ENCODE measurements around the gene SZT2. TPM values are rescaled to one million over a fixed set of nuclear protein-coding genes. Genes with fewer than 3 reads are reported as not detected.
A peak's percentile ranks its signal among the peaks of the same experiment; 100 is the strongest.

The SZT2 gene
- total and polyA plus RNA-seq, 7 experiments from 2014 or later: 4.4 to 153 (median 114) TPM

DNA sequence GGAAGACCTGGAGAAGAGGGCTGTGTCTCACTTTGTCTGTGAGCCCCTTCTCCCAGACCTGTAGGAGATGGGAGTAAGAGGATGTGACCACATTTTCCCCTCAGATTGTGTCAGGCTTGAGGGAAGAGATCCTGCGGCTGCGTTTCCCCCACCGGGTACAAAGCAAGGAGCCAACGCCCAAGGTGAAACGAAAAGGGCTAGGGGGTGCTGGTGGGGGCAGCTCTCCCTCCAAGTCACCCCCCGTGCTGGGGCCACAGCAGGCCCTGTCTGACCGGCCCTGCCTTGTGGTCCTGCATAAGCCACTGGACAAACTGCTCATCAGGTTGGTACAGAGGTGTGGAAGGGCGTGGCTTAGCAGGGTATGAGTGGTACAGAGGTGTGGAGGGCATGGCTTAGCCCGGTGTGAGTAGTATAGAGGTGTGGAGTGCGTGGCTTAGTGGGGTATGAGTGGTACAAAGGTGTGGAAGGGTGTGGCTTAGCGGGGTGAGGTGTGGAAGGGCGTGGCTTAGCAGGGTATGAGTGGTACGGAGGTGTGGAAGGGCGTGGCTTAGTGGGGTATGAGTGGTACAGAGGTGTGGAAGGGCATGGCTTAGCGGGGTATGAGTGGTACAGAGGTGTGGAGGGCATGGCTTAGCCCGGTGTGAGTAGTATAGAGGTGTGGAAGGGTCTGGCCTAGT lies 33.4 kb downstream of the SZT2 start:
- no peak overlapping the region for H3K27ac ChIP-seq (ENCODE audit: low read depth, low read length)
- H3K36me3 ChIP-seq (ENCODE audit: control insufficient read depth in 2 of 3, insufficient read depth in 3 of 3, low read length in 3 of 3): peaks cover 8 to 98% (median 32%) of the 10 kb centered on the region in 3 experiments
- peak; percentile 27 for ATAC-seq
- no peaks in the 10 kb centered on the region for H3K27me3 ChIP-seq (ENCODE audit: control insufficient read depth in 2 of 2, insufficient read depth in 2 of 2, low read length in 2 of 2)
- ChIA-PET POLR2A (no interaction called here), CTCF (no interaction called here)
- peaks cover 0 to 7% (median 0%) of the 10 kb centered on the region in 7 donors for H3K4me1 Mint-ChIP-seq
- H3K4me1 ChIP-seq (ENCODE audit: control insufficient read depth in 2 of 2, insufficient read depth in 2 of 2, low read length in 2 of 2): no peaks in the 10 kb centered on the region
- peaks cover 11 to 34% (median 18%) of the 10 kb centered on the region in 5 donors for H3K36me3 Mint-ChIP-seq
- H3K9me3 Mint-ChIP-seq: no peaks in the 10 kb centered on the region
- intact Hi-C loops (cut with micrococcal nuclease): no loop called here
- H3K27ac Mint-ChIP-seq: peak overlapping the region in 5 of 9 donors; percentile 6 to 59 (median 40)
- H3K9me3 ChIP-seq (ENCODE audit: control insufficient read depth in 2 of 3, low read length in 3 of 3): no peaks in the 10 kb centered on the region
- H3K4me3 Mint-ChIP-seq: no peak overlapping the region
- H3K27me3 Mint-ChIP-seq: no peaks in the 10 kb centered on the region
- no peak for DNase-seq
- H3K4me3 ChIP-seq (ENCODE audit: low read length): no peak overlapping the region

DNA sequence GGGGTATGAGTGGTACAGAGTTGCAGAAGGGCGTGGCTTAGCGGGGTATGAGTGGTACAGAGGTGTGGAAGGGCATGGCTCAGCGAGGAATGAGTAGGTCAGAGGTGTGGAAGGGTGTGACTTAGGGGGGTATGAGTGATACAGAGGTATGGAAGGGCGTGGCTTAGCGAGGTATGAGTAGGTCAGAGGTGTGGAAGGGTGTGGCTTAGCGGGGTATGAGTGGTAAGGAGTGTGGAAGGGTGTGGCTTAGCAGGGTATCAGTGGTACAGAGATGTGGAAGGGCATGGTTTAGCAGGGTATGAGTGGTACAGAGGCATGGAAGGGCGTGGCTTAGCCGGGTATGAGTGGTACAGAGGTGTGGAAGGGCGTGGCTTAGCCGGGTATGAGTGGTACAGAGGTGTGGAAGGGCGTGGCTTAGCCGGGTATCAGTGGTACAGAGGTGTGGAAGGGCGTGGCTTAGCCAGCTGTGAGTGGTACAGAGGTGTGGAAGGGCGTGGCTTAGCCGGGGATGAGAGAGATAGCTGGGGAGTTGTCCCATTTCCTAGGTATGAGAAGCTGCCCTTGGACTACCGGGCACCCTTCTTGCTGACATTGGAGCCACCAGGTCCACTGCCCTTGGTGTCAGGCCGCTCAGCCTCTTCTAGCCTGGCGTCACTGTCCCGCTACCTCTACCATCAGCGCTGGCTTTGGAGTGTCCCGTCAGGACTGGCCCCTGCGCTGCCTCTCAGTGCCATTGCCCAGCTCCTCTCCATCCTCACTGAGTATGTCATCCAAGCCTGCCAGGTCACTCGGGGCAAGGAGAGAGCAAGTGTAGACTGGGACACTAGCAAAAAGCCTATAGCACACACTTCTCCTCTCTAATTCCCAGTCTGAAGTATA lies 34.2 kb downstream of the SZT2 start:
- Mint-ChIP-seq H3K4me1 (peaks cover 0 to 7% (median 0%) of the 10 kb centered on the region in 7 donors), H3K36me3 (peaks cover 11 to 37% (median 19%) of the 10 kb centered on the region in 5 donors), H3K9me3 (no peaks in the 10 kb centered on the region), H3K27ac (peak overlapping the region in 3 of 9 donors; percentile 6 to 46 (median 40)), H3K27me3 (no peaks in the 10 kb centered on the region), H3K4me3 (no peak overlapping the region)
- Histone ChIP-seq H3K4me3 (ENCODE audit: low read length) (no peak overlapping the region), H3K36me3 (ENCODE audit: control insufficient read depth in 2 of 3, insufficient read depth in 3 of 3, low read length in 3 of 3) (peaks cover 8 to 98% (median 35%) of the 10 kb centered on the region in 3 experiments), H3K4me1 (ENCODE audit: control insufficient read depth in 2 of 2, insufficient read depth in 2 of 2, low read length in 2 of 2) (no peaks in the 10 kb centered on the region), H3K27me3 (ENCODE audit: control insufficient read depth in 2 of 2, insufficient read depth in 2 of 2, low read length in 2 of 2) (no peaks in the 10 kb centered on the region), H3K9me3 (ENCODE audit: control insufficient read depth in 2 of 3, low read length in 3 of 3) (no peaks in the 10 kb centered on the region), H3K27ac (ENCODE audit: low read depth, low read length) (no peak overlapping the region)
- DNase-seq (no peak), ATAC-seq (peak; percentile 28)
- intact Hi-C loops (cut with micrococcal nuclease): no loop called here
- ChIA-PET POLR2A (no interaction called here), CTCF (no interaction called here)

DNA sequence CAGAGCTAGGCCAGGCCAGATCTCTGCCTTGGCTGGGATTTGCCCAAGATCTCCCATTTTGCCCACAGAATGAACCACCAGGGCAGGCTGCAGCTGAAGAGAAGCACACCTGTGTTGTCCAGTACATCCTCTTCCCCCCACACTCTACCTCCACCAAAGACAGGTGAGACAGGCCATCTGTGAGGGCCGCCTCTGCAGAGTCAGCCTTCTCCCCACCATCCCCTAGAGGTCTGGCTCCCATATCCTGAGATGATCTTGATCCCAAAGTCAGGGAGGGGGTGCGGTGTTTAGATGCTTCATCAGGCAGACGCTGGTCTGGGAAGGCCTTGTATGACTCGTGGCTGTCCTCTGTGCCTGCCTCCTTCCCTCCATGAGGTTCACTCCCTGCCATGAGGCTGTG lies 35.3 kb downstream of the SZT2 start:
- no peak overlapping the region for H3K4me3 Mint-ChIP-seq
- H3K4me1 Mint-ChIP-seq: peaks cover 0 to 7% (median 0%) of the 10 kb centered on the region in 7 donors
- H3K9me3 Mint-ChIP-seq: no peaks in the 10 kb centered on the region
- H3K27me3 Mint-ChIP-seq: no peaks in the 10 kb centered on the region
- ChIA-PET POLR2A (no interaction called here), CTCF (no interaction called here)
- Histone ChIP-seq H3K27me3 (ENCODE audit: control insufficient read depth in 2 of 2, insufficient read depth in 2 of 2, low read length in 2 of 2) (no peaks in the 10 kb centered on the region), H3K4me3 (ENCODE audit: low read length) (no peak overlapping the region), H3K4me1 (ENCODE audit: control insufficient read depth in 2 of 2, insufficient read depth in 2 of 2, low read length in 2 of 2) (no peaks in the 10 kb centered on the region), H3K36me3 (ENCODE audit: control insufficient read depth in 2 of 3, insufficient read depth in 3 of 3, low read length in 3 of 3) (peaks cover 8 to 98% (median 31%) of the 10 kb centered on the region in 3 experiments), H3K27ac (ENCODE audit: low read depth, low read length) (no peak overlapping the region), H3K9me3 (ENCODE audit: control insufficient read depth in 2 of 3, low read length in 3 of 3) (no peaks in the 10 kb centered on the region)
- peaks cover 11 to 45% (median 23%) of the 10 kb centered on the region in 5 donors for H3K36me3 Mint-ChIP-seq
- intact Hi-C loops (cut with micrococcal nuclease): no loop called here
- DNase-seq (no peak), ATAC-seq (no peak)
- peak overlapping the region in 1 of 9 donors; percentile 52 for H3K27ac Mint-ChIP-seq

DNA sequence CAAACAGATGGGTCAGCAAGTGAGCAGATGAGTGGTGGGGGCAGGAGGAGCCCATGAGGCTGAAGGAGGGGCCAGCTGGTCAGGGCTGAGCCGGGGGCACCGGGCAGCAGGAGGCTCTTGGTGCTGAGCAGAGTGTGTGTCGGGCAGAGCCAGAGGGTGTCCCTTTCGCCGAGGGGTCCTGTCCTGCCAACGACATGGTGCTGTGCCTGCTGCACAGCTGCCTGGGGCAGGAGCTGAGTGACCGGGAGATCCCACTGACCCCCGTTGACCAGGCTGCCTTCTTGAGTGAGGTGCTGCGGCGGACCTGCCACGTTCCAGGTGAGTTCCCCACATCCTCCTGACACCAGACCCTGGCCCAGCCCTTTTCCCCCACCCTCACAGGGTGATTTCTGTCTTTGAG lies 36.5 kb downstream of the SZT2 start:
- intact Hi-C loops (cut with micrococcal nuclease): no loop called here
- no peak for DNase-seq
- CTCF ChIA-PET: no interaction called here

DNA sequence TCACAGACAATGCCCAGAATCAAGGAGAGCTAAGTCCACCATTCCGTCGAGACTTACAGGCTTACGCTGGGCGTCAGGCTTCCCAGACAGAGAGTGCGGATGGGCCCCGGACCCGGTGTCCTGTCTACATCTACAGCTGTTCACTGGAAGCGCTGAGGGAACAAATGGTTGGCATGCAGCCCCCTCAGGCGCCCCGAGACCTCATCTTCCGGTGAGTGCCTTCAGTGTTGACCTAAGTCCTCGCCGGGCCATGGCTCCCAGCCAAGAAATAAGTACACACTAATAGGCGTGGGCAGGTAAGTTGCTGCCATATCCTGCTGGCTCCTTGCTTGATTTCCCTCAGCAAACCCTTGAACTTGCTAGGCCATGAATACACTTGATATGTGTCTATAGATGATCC lies 37.8 kb downstream of the SZT2 start:
- peaks cover 9 to 99% (median 32%) of the 10 kb centered on the region in 3 experiments for H3K36me3 ChIP-seq (ENCODE audit: control insufficient read depth in 2 of 3, insufficient read depth in 3 of 3, low read length in 3 of 3)
- no peak overlapping the region for H3K27ac Mint-ChIP-seq
- H3K9me3 ChIP-seq (ENCODE audit: control insufficient read depth in 2 of 3, low read length in 3 of 3): no peaks in the 10 kb centered on the region
- H3K36me3 Mint-ChIP-seq: peaks cover 9 to 54% (median 27%) of the 10 kb centered on the region in 5 donors
- no peak overlapping the region for H3K4me3 ChIP-seq (ENCODE audit: low read length)
- peaks cover 0 to 7% (median 0%) of the 10 kb centered on the region in 7 donors for H3K4me1 Mint-ChIP-seq
- DNase-seq (no peak), ATAC-seq (no peak)
- POLR2A ChIA-PET: interaction anchor here (0.7 kb wide), 1 partner anchor 516 kb away, joined by 3 read pairs; no protein-coding TSS in a partner anchor
- intact Hi-C loops (cut with micrococcal nuclease): no loop called here
- CTCF ChIA-PET: no interaction called here
- H3K4me1 ChIP-seq (ENCODE audit: control insufficient read depth in 2 of 2, insufficient read depth in 2 of 2, low read length in 2 of 2): no peaks in the 10 kb centered on the region
- no peaks in the 10 kb centered on the region for H3K27me3 ChIP-seq (ENCODE audit: control insufficient read depth in 2 of 2, insufficient read depth in 2 of 2, low read length in 2 of 2)
- H3K27ac ChIP-seq (ENCODE audit: low read depth, low read length): no peak overlapping the region
- H3K4me3 Mint-ChIP-seq: no peak overlapping the region
- H3K27me3 Mint-ChIP-seq: no peaks in the 10 kb centered on the region
- H3K9me3 Mint-ChIP-seq: no peaks in the 10 kb centered on the region

More for the DNA sequence above, 36.5 kb downstream of the SZT2 start:
- H3K4me3 Mint-ChIP-seq: no peak overlapping the region
- Histone ChIP-seq H3K4me3 (ENCODE audit: low read length) (no peak overlapping the region), H3K27ac (ENCODE audit: low read depth, low read length) (no peak overlapping the region), H3K9me3 (ENCODE audit: control insufficient read depth in 2 of 3, low read length in 3 of 3) (no peaks in the 10 kb centered on the region), H3K4me1 (ENCODE audit: control insufficient read depth in 2 of 2, insufficient read depth in 2 of 2, low read length in 2 of 2) (no peaks in the 10 kb centered on the region), H3K36me3 (ENCODE audit: control insufficient read depth in 2 of 3, insufficient read depth in 3 of 3, low read length in 3 of 3) (peaks cover 5 to 98% (median 24%) of the 10 kb centered on the region in 3 experiments), H3K27me3 (ENCODE audit: control insufficient read depth in 2 of 2, insufficient read depth in 2 of 2, low read length in 2 of 2) (no peaks in the 10 kb centered on the region)
- H3K9me3 Mint-ChIP-seq: no peaks in the 10 kb centered on the region
- no peak for ATAC-seq
- peak overlapping the region in 2 of 9 donors; percentile 65 to 78 for H3K27ac Mint-ChIP-seq
- H3K27me3 Mint-ChIP-seq: no peaks in the 10 kb centered on the region
- H3K36me3 Mint-ChIP-seq: peaks cover 10 to 49% (median 24%) of the 10 kb centered on the region in 5 donors
- H3K4me1 Mint-ChIP-seq: peaks cover 0 to 7% (median 0%) of the 10 kb centered on the region in 7 donors
- POLR2A ChIA-PET: no interaction called here

DNA sequence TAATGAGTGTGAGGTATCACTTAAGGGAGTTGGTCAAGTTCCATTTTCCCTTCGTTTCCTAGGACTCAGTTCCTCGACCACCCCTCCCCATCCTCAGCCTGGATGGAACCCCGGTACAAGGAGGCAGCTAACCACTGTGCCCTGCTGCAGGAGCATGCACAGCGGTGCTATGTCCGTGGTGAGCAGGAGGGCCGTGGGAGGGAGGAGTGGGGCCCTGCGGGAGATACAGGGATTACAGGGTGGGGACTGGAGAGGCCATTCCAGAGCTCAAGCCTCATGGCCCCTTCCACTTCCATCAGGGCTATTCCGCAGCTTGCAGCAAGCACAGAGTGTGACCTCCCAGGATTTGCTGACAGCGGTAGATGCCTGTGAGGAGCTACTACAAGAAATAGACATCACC lies 38.2 kb downstream of the SZT2 start:
- Mint-ChIP-seq H3K9me3 (no peaks in the 10 kb centered on the region), H3K36me3 (peaks cover 9 to 54% (median 23%) of the 10 kb centered on the region in 5 donors), H3K27ac (no peak overlapping the region), H3K27me3 (no peaks in the 10 kb centered on the region), H3K4me1 (peaks cover 0 to 7% (median 0%) of the 10 kb centered on the region in 7 donors), H3K4me3 (no peak overlapping the region)
- ATAC-seq (no peak), DNase-seq (no peak)
- peaks cover 9 to 100% (median 32%) of the 10 kb centered on the region in 3 experiments for H3K36me3 ChIP-seq (ENCODE audit: control insufficient read depth in 2 of 3, insufficient read depth in 3 of 3, low read length in 3 of 3)
- ChIA-PET CTCF (no interaction called here), POLR2A (interaction anchor here (0.7 kb wide), 1 partner anchor 515 kb away, joined by 3 read pairs; no protein-coding TSS in a partner anchor)
- H3K9me3 ChIP-seq (ENCODE audit: control insufficient read depth in 2 of 3, low read length in 3 of 3): no peaks in the 10 kb centered on the region
- H3K27ac ChIP-seq (ENCODE audit: low read depth, low read length): no peak overlapping the region
- H3K27me3 ChIP-seq (ENCODE audit: control insufficient read depth in 2 of 2, insufficient read depth in 2 of 2, low read length in 2 of 2): no peaks in the 10 kb centered on the region
- intact Hi-C loops (cut with micrococcal nuclease): no loop called here
- H3K4me1 ChIP-seq (ENCODE audit: control insufficient read depth in 2 of 2, insufficient read depth in 2 of 2, low read length in 2 of 2): no peaks in the 10 kb centered on the region
- H3K4me3 ChIP-seq (ENCODE audit: low read length): no peak overlapping the region
